GM12878 (cell line): ENCODE results near the gene N4BP2L2. TPM values are rescaled to one million over a fixed set of nuclear protein-coding genes. Genes with fewer than 3 reads are reported as not detected.
A peak's percentile ranks its signal among the peaks of the same experiment; 100 is the strongest.

Experiments
- ATAC-seq: fragments of 200-7000 bp; cut with Tn5 transposase; 3 replicates; pipeline ENCODE4 v1.9.1; 2020; ENCODE audit warnings: mild to moderate bottlenecking, moderate library complexity
- BruUV-seq: library from RNA; stranded (reverse); fragments of 400-500 nt; replicated peaks from 2 replicates; lab custom pipeline; 2021; lab: Mats Ljungman, UMichigan
- CTCF ChIA-PET: fragments of 300-600 bp; sonication (Branson Sonifier 250); formaldehyde crosslinking; extraction: SDS; loops from one replicate; lab custom pipeline; 2021; ENCODE audit warnings: inconsistent platforms; lab: Yijun Ruan, JAX
- POLR2A ChIA-PET: fragments of 350-600 bp; formaldehyde crosslinking; extraction: SDS; loops from one replicate; lab custom pipeline; 2021; ENCODE audit warnings: inconsistent platforms; lab: Charles Lee
- RAD21 ChIA-PET: fragments of 300-600 bp; sonication (Branson Sonifier 250); formaldehyde crosslinking; loops from one replicate; lab custom pipeline; 2023; ENCODE audit warnings: antibody characterized with exemption; ENCODE audit not compliant: unreplicated experiment; lab: Charles Lee
- SMC1A ChIA-PET: fragments of 300-600 bp; sonication (Branson Sonifier 250); formaldehyde crosslinking; loops from one replicate; lab custom pipeline; 2023; ENCODE audit not compliant: unreplicated experiment, uncharacterized antibody; lab: Charles Lee
- DNase-seq: peaks from one replicate; pipeline ENCODE4 v3.0.0-alpha.2; 2011; ENCODE audit warnings: low read depth, low spot score
- FAIRE-seq: peaks from 3 replicates; lab custom pipeline; 2011; peaks lifted over from hg19 to GRCh38; lab: Jason Lieb, UNC
- H2AFZ ChIP-seq: 2 replicates; pipeline ENCODE4 v1.6.0; 2011; ENCODE audit warnings: low read depth, low read length, control low read depth; ENCODE audit not compliant: control insufficient read depth
- H3K27ac ChIP-seq: 2 replicates; pipeline ENCODE4 v1.5.1; 2011; ENCODE audit warnings: control low read depth; ENCODE audit not compliant: control insufficient read depth, insufficient read depth
- H3K27me3 ChIP-seq, 2 experiments: replicated peaks in 1 of 2; 2 replicates each; pipeline versions ENCODE4 v1.6.0 to v1.6.1; 2011; ENCODE audit warnings: low read length in 1 of 2; ENCODE audit not compliant: control insufficient read depth in 2 of 2, insufficient read depth in 2 of 2
- H3K36me3 ChIP-seq, 2 experiments: 2 replicates each; pipeline ENCODE4 v1.5.1; 2011; ENCODE audit warnings: low read length in 1 of 2; ENCODE audit not compliant: control insufficient read depth in 2 of 2, insufficient read depth in 2 of 2
- H3K4me1 ChIP-seq: 2 replicates; pipeline ENCODE4 v1.6.1; 2011; ENCODE audit warnings: mild to moderate bottlenecking, low read length, moderate library complexity, mixed read lengths; ENCODE audit not compliant: control insufficient read depth, insufficient read depth
- H3K4me2 ChIP-seq: 2 replicates; pipeline ENCODE4 v1.6.0; 2011; ENCODE audit warnings: control low read depth; ENCODE audit not compliant: control insufficient read depth, insufficient read depth
- H3K4me3 ChIP-seq: fragments of 200-600 bp; sonication (generic); 2 replicates; pipeline ENCODE4 v1.5.1; 2016
- H3K79me2 ChIP-seq: 2 replicates; pipeline ENCODE4 v1.6.0; 2011; ENCODE audit warnings: low read length; ENCODE audit not compliant: control insufficient read depth, insufficient read depth
- H3K9ac ChIP-seq: 2 replicates; pipeline ENCODE4 v1.8.0; 2011; ENCODE audit warnings: low read length, control low read depth, mixed read lengths; ENCODE audit not compliant: control insufficient read depth, insufficient read depth
- H3K9me3 ChIP-seq: replicated peaks from 3 replicates; pipeline ENCODE4 v1.5.1; 2011; ENCODE audit warnings: mild to moderate bottlenecking, low read length; ENCODE audit not compliant: control insufficient read depth, insufficient read depth
- H4K20me1 ChIP-seq: 2 replicates; pipeline ENCODE4 v1.6.0; 2011; ENCODE audit not compliant: control insufficient read depth, insufficient read depth
- IRF4 ChIP-seq: IDR thresholded peaks from 2 replicates; pipeline ENCODE4 v1.6.1; 2011; ENCODE audit warnings: low read depth, low read length
- PKNOX1 ChIP-seq: fragments of 450-650 bp; IDR thresholded peaks from 2 replicates; pipeline ENCODE4 v1.6.1; 2016; ENCODE audit warnings: mild to moderate bottlenecking
- SMC3 ChIP-seq: IDR thresholded peaks from 2 replicates; pipeline ENCODE4 v1.6.1; 2011; ENCODE audit warnings: low read length, improper control_type of control experiment, borderline replicate concordance
- SREBF1 ChIP-seq: IDR thresholded peaks from 2 replicates; pipeline ENCODE4 v1.6.1; 2012; ENCODE audit warnings: mild to moderate bottlenecking, low read length
- WGBS: methylation state at CpG from one replicate; pipeline ENCODE4 v1.1.6; 2016; ENCODE audit warnings: low lambda C conversion rate; ENCODE audit not compliant: insufficient replicate concordance, insufficient coverage; ENCODE audit errors: missing lambda C conversion rate; 5-methylcytosine and 5-hydroxymethylcytosine counted together
- in situ Hi-C: fragments of 300-500 bp; cut with MboI; formaldehyde crosslinking; loops from 9 replicates; pipeline ENCODE4 v1.14.3; 2018; ENCODE audit warnings: mixed read lengths
- intact Hi-C: fragments of 100-400 bp; cut with micrococcal nuclease; formaldehyde crosslinking; loops from one replicate; pipeline ENCODE4 v1.14.2; 2022; ENCODE audit not compliant: unreplicated experiment
- polyA plus RNA-seq, 11 experiments: library from polyadenylated mRNA; depleted of rRNA in 4 of 11; unstranded in 6 of 11; stranded (reverse) in 5 of 11; fragments of >200 nt; fragmentation: Nextera tagmentation in 4 of 11; fragmentation: Illumina TruSeq in 1 of 11; extraction: Ambion mirVana in 4 of 11; extraction: Trizol in 1 of 11; gene quantifications; 1 replicate in 1 of 11; 2 replicates in 10 of 11; pipeline versions ENCODE4 v1.2.1 to v1.2.3, GENCODE V29; 2011 to 2016; ENCODE audit warnings: inconsistent platforms in 2 of 11, missing spikeins in 2 of 11, low read depth in 1 of 11
- total RNA-seq, 4 experiments: library from RNA; depleted of rRNA in 3 of 4; stranded (reverse); fragments of >200 nt in 3 of 4; fragmentation: Illumina TruSeq in 1 of 4; extraction: Trizol in 1 of 4; gene quantifications; 2 replicates each; pipeline versions ENCODE4 v1.2.1 to v1.2.3, GENCODE V29; 2013 to 2021

N4BP2L2 gene
- total and polyA plus RNA-seq, 10 of the 15 experiments (the other 5 are each of a cell fraction or from before 2014, with no cell fraction given): 41.7 to 87.1 (median 61.2) TPM

GRCh38 chr13:32443111-32443510, 95.5 kb downstream of the N4BP2L2 start (continued):
- peak; percentile 52 for TF ChIP-seq SMC3
- TF ChIP-seq PKNOX1: peak; percentile 47; the same call in 1 of the 2 replicates
- TF ChIP-seq IRF4: no peak
- TF ChIP-seq, all 136 proteins: peak for 4

GRCh38 chr13:32438871-32439270, 99.7 kb downstream of the N4BP2L2 start:
- Histone ChIP-seq H3K79me2 (no peaks in the 10 kb centered on the region), H3K4me2 (no peak overlapping the region), H3K4me3 (no peak overlapping the region), H3K36me3 (no peaks in the 10 kb centered on the region), H3K9me3 (no peaks in the 10 kb centered on the region), H4K20me1 (no peaks in the 10 kb centered on the region), H3K9ac (no peak overlapping the region), H3K27me3 (no peaks in the 10 kb centered on the region), H3K27ac (no peak overlapping the region), H2AFZ (no peak overlapping the region), H3K4me1 (peaks cover 11% of the 10 kb centered on the region)
- intact Hi-C loops: no loop called here
- ATAC-seq: no peak
- TF ChIP-seq SMC3: no peak
- TF ChIP-seq SREBF1: no peak
- DNase-seq: no peak
- POLR2A ChIA-PET: interaction anchor here (2.6 kb wide), 1 partner anchor 10 kb away, joined by 16 read pairs; the partner anchor contains the start of gene N4BP2L1
- 97% methylated on average over 4 of the region's 4 CpGs for WGBS
- no TSS peak for BruUV-seq
- RAD21 ChIA-PET: interaction anchor here (0.5 to 1.7 kb wide), 2 partner anchors 142 to 619 kb away, joined by 3 read pairs; no protein-coding TSS in a partner anchor
- SMC1A ChIA-PET: interaction anchor here (0.6 to 3.4 kb wide), 7 partner anchors 10 to 193 kb away, joined by 3 to 25 read pairs (median 3); partner anchors contain the start of gene N4BP2L1
- in situ Hi-C loops: loop anchor here (25.0 kb wide), 1 partner anchor 1098 kb away; no protein-coding TSS in a partner anchor
- CTCF ChIA-PET: interaction anchor here (0.8 to 1.5 kb wide), 6 partner anchors 9 to 192 kb away, joined by 3 to 7 read pairs (median 4); no protein-coding TSS in a partner anchor
- no peak for FAIRE-seq
